DOHH2 (cell line): Measurements from ENCODE around the gene DLG1.
A peak's percentile ranks its signal among the peaks of the same experiment; 100 is the strongest.

ENCODE experiments used
- H3F3A ChIP-seq: fragments of 200-600 bp; sonication (generic), shearing (Covaris generic); 2 replicates; pipeline ENCODE4 v1.6.0; 2016; ENCODE audit warnings: antibody characterized with exemption, mild to moderate bottlenecking; ENCODE audit not compliant: control insufficient read depth, insufficient read depth
- H3K27ac ChIP-seq: fragments of 200-600 bp; sonication (generic); 2 replicates; pipeline ENCODE4 v1.5.1; 2014; ENCODE audit warnings: low read depth, mild to moderate bottlenecking, low read length, moderate library complexity
- H3K27me3 ChIP-seq: fragments of 200-600 bp; sonication (generic); 2 replicates; pipeline ENCODE4 v1.6.1; 2014; ENCODE audit warnings: mild to moderate bottlenecking, low read length, mixed read lengths; ENCODE audit not compliant: control insufficient read depth
- H3K36me3 ChIP-seq: fragments of 200-600 bp; sonication (generic); 2 replicates; pipeline ENCODE4 v1.6.1; 2014; ENCODE audit warnings: mild to moderate bottlenecking, low read length, moderate library complexity, mixed read lengths; ENCODE audit not compliant: control insufficient read depth
- H3K4me1 ChIP-seq: fragments of 200-600 bp; sonication (generic); 2 replicates; pipeline ENCODE4 v1.6.1; 2014; ENCODE audit warnings: mild to moderate bottlenecking, low read length, mixed read lengths; ENCODE audit not compliant: control insufficient read depth
- H3K4me2 ChIP-seq: fragments of 200-600 bp; sonication (generic); 2 replicates; pipeline ENCODE4 v1.6.0; 2014; ENCODE audit warnings: mild to moderate bottlenecking, low read length, moderate library complexity
- H3K4me3 ChIP-seq: fragments of 200-600 bp; sonication (generic); 2 replicates; pipeline ENCODE4 v1.5.1; 2014; ENCODE audit warnings: mild to moderate bottlenecking, low read length, mixed read lengths
- H3K79me2 ChIP-seq: fragments of 200-600 bp; sonication (generic); 2 replicates; pipeline ENCODE4 v1.6.1; 2014; ENCODE audit warnings: mild to moderate bottlenecking, low read length, mixed read lengths; ENCODE audit not compliant: control insufficient read depth
- H3K9me2 ChIP-seq: fragments of 200-600 bp; sonication (generic); replicated peaks from 2 replicates; pipeline ENCODE4 v1.6.1; 2014; ENCODE audit warnings: mild to moderate bottlenecking, low read length, mixed read lengths; ENCODE audit not compliant: control insufficient read depth
- H3K9me3 ChIP-seq: fragments of 200-600 bp; sonication (generic); 2 replicates; pipeline ENCODE4 v1.6.1; 2014; ENCODE audit warnings: antibody characterized with exemption, low read length, mixed read lengths; ENCODE audit not compliant: control insufficient read depth, insufficient read depth
- H4K20me1 ChIP-seq: fragments of 200-600 bp; sonication (generic); 2 replicates; pipeline ENCODE4 v1.6.0; 2014; ENCODE audit warnings: low read depth, mild to moderate bottlenecking, antibody characterized with exemption, low read length, moderate library complexity; ENCODE audit not compliant: control insufficient read depth, insufficient read depth
- CTCF ChIP-seq: fragments of 200-600 bp; sonication (generic); IDR thresholded peaks from one replicate; pipeline ENCODE4 v1.5.1; 2014; ENCODE audit warnings: antibody characterized with exemption, mild to moderate bottlenecking, low read depth, low read length; ENCODE audit not compliant: poor library complexity, severe bottlenecking
- EZH2phosphoT487 ChIP-seq: fragments of 200-600 bp; sonication (generic); IDR thresholded peaks from 2 replicates; pipeline ENCODE4 v1.6.1; 2017; ENCODE audit warnings: borderline replicate concordance, mild to moderate bottlenecking, antibody characterized with exemption, low read length, moderate library complexity, mixed read lengths

The DLG1 gene

GRCh38 chr3:197178998-197179397 is 119.4 kb downstream of the DLG1 start:
- Histone ChIP-seq H3K79me2 (peaks cover 35% of the 10 kb centered on the region), H3K4me1 (peaks cover 62% of the 10 kb centered on the region), H3K27ac (no peak overlapping the region), H3K4me3 (no peak overlapping the region), H3K4me2 (no peak overlapping the region), H3K9me2 (no peaks in the 10 kb centered on the region), H4K20me1 (no peaks in the 10 kb centered on the region), H3K27me3 (no peaks in the 10 kb centered on the region), H3K36me3 (peaks cover 10% of the 10 kb centered on the region), H3F3A (no peaks in the 10 kb centered on the region), H3K9me3 (no peaks in the 10 kb centered on the region)
- TF ChIP-seq CTCF = no peak
- no peak for TF ChIP-seq EZH2phosphoT487

GRCh38 chr3:197175503-197175902 is 122.9 kb downstream of the DLG1 start:
- no peak for TF ChIP-seq EZH2phosphoT487
- no peak for TF ChIP-seq CTCF
- H3K4me2 ChIP-seq = peak overlapping the region; percentile 44
- H3K27me3 ChIP-seq = no peaks in the 10 kb centered on the region
- H3K79me2 ChIP-seq = peaks cover 28% of the 10 kb centered on the region
- H3K27ac ChIP-seq = 0 out of 2 replicates have a peak overlapping the region, but pooled peaks have one; percentile 1
- H3K9me2 ChIP-seq = no peaks in the 10 kb centered on the region
- H3K4me1 ChIP-seq = peaks cover 28% of the 10 kb centered on the region
- H3K9me3 ChIP-seq = no peaks in the 10 kb centered on the region
- peaks cover 10% of the 10 kb centered on the region for H3K36me3 ChIP-seq
- peak overlapping the region; percentile 23; the same call in 1 of the 2 replicates for H3K4me3 ChIP-seq
- no peaks in the 10 kb centered on the region for H3F3A ChIP-seq
- H4K20me1 ChIP-seq = no peaks in the 10 kb centered on the region

- Histone ChIP-seq H3K9me2 (no peaks in the 10 kb centered on the region), H3K36me3 (peaks cover 10% of the 10 kb centered on the region), H3K27ac (0 out of 2 replicates have a peak overlapping the region, but pooled peaks have one; percentile 1), H3K4me2 (peak overlapping the region; percentile 44), H4K20me1 (no peaks in the 10 kb centered on the region), H3K4me1 (peaks cover 28% of the 10 kb centered on the region), H3K9me3 (no peaks in the 10 kb centered on the region), H3K27me3 (no peaks in the 10 kb centered on the region), H3K79me2 (peaks cover 24% of the 10 kb centered on the region), H3F3A (no peaks in the 10 kb centered on the region), H3K4me3 (peak overlapping the region; percentile 23; the same call in 1 of the 2 replicates)
- TF ChIP-seq EZH2phosphoT487 = no peak
- TF ChIP-seq CTCF = no peak
Measured at GRCh38 chr3:197174927-197175326, 123.5 kb downstream of the DLG1 start.

- Histone ChIP-seq H4K20me1 (no peaks in the 10 kb centered on the region), H3K4me1 (peaks cover 28% of the 10 kb centered on the region), H3K4me2 (no peak overlapping the region), H3K9me2 (no peaks in the 10 kb centered on the region), H3K36me3 (peaks cover 10% of the 10 kb centered on the region), H3K27ac (no peak overlapping the region), H3K27me3 (no peaks in the 10 kb centered on the region), H3K9me3 (no peaks in the 10 kb centered on the region), H3K4me3 (no peak overlapping the region), H3F3A (no peaks in the 10 kb centered on the region; the same call in 1 of the 2 replicates), H3K79me2 (peaks cover 18% of the 10 kb centered on the region)
- no peak for TF ChIP-seq EZH2phosphoT487
- no peak for TF ChIP-seq CTCF
Measured at GRCh38 chr3:197173620-197174019, 124.8 kb downstream of the DLG1 start.
